ENCODE measurements around the gene PHACTR3.

PHACTR3 gene

DNA sequence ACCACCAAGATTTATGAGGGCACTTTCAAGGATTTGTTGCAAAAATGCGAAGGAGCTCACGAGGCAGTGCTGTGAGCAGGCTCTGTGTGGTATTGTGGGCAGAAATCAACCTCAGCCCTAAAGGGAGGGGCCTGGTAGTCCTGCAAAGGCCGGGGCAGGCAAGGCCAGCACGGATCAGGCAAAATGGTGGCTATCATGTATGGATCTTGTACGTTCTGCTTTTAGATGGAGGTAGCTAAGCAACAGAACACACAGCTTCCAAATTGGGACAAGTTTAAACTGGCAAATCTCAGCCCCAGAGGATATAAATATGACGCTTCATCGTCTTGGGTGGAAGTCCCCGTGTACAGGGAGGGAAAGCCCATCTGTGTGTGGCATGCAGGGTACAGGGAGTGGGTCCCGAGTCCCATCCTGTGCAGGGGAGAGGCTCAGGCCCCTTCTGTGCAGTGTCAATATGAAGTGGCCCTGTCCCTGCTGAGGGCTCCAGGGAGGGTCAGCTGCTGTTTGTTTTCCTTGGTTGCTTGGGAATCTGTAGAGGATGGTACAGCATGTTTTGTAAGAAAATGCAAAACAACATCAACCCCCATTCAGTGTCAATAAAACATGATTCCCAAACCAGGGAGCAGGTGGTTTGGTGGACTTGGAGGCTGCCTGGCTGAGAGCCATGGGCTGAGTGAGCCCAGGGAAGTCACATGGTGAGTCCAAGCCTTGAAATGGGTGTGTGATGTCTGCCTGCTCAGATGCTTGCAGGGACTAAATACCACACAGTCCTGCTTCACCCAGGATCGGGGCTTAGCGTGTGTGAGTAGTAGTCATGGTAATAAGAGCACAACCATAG lies 216.1 kb downstream of the PHACTR3 start:
- Histone ChIP-seq H3K4me3 (ENCODE audit: low read length) (no peak overlapping the region), H3K27me3 (ENCODE audit: control insufficient read depth, low read length) (no peaks in the 10 kb centered on the region), H4K20me1 (ENCODE audit: control insufficient read depth, insufficient read depth, low read depth, low read length) (no peaks in the 10 kb centered on the region), H3K36me3 (ENCODE audit: control insufficient read depth, low read length) (no peaks in the 10 kb centered on the region), H3K9me2 (replicated peaks; ENCODE audit: control insufficient read depth, low read length) (no peaks in the 10 kb centered on the region), H3K9me3 (ENCODE audit: control insufficient read depth, insufficient read depth, low read length) (no peaks in the 10 kb centered on the region), H3F3A (ENCODE audit: control insufficient read depth, insufficient read depth) (no peaks in the 10 kb centered on the region), H3K79me2 (ENCODE audit: control insufficient read depth, low read length) (no peaks in the 10 kb centered on the region), H3K4me2 (ENCODE audit: low read length) (no peak overlapping the region), H3K4me1 (ENCODE audit: control insufficient read depth, low read length) (no peaks in the 10 kb centered on the region), H3K27ac (ENCODE audit: low read depth, low read length) (no peak overlapping the region)
- TF ChIP-seq CTCF (IDR thresholded peaks at IDR 0.05; ENCODE audit: low read depth, low read length, poor library complexity, severe bottlenecking) (no peak), EZH2phosphoT487 (IDR thresholded peaks at IDR 0.05; ENCODE audit: borderline replicate concordance, low read length) (no peak)

- Histone ChIP-seq H3K4me3 (ENCODE audit: low read length) (no peak overlapping the region), H4K20me1 (ENCODE audit: control insufficient read depth, insufficient read depth, low read depth, low read length) (no peaks in the 10 kb centered on the region), H3K4me1 (ENCODE audit: control insufficient read depth, low read length) (no peaks in the 10 kb centered on the region)
These were observed 216.9 kb downstream of the PHACTR3 start for GRCh38 chr20:59821201-59821600.

DNA sequence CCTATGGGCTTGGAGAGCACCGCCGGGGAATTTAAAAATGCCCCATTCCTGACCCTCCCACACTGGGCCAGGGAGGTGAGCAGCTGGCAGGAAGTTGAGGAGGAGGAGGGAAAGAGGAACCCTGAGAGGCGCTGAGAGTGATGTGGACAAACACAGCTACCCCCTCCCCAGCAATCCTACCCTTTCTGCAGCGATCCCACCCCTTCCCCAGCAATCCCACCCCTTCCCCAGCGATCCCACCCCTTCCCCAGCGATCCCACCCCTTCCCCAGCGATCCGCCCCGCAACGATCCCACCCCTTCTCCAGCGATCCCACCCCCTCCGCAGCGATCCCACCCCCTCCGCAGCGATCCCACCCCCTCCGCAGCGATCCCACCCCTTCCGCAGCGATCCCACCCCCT lies 217.4 kb downstream of the PHACTR3 start:
- no peaks in the 10 kb centered on the region for H3K79me2 ChIP-seq (ENCODE audit: control insufficient read depth, low read length)
- H3K36me3 ChIP-seq (ENCODE audit: control insufficient read depth, low read length): no peaks in the 10 kb centered on the region
- no peak overlapping the region for H3K4me3 ChIP-seq (ENCODE audit: low read length)
- TF ChIP-seq CTCF (IDR thresholded peaks at IDR 0.05; ENCODE audit: low read depth, low read length, poor library complexity, severe bottlenecking) (no peak), EZH2phosphoT487 (IDR thresholded peaks at IDR 0.05; ENCODE audit: borderline replicate concordance, low read length) (no peak)
- H3F3A ChIP-seq (ENCODE audit: control insufficient read depth, insufficient read depth): no peaks in the 10 kb centered on the region
- no peaks in the 10 kb centered on the region for H3K4me1 ChIP-seq (ENCODE audit: control insufficient read depth, low read length)
- no peaks in the 10 kb centered on the region for H3K9me3 ChIP-seq (ENCODE audit: control insufficient read depth, insufficient read depth, low read length)
- no peaks in the 10 kb centered on the region for H3K9me2 ChIP-seq (replicated peaks; ENCODE audit: control insufficient read depth, low read length)
- no peak overlapping the region for H3K4me2 ChIP-seq (ENCODE audit: low read length)
- H3K27ac ChIP-seq (ENCODE audit: low read depth, low read length): no peak overlapping the region
- no peaks in the 10 kb centered on the region for H4K20me1 ChIP-seq (ENCODE audit: control insufficient read depth, insufficient read depth, low read depth, low read length)
- no peaks in the 10 kb centered on the region for H3K27me3 ChIP-seq (ENCODE audit: control insufficient read depth, low read length)

More at GRCh38 chr20:59821201-59821600, 216.9 kb downstream of the PHACTR3 start:
- Histone ChIP-seq H3F3A (ENCODE audit: control insufficient read depth, insufficient read depth) (no peaks in the 10 kb centered on the region), H3K27me3 (ENCODE audit: control insufficient read depth, low read length) (no peaks in the 10 kb centered on the region), H3K9me2 (replicated peaks; ENCODE audit: control insufficient read depth, low read length) (no peaks in the 10 kb centered on the region), H3K79me2 (ENCODE audit: control insufficient read depth, low read length) (no peaks in the 10 kb centered on the region), H3K36me3 (ENCODE audit: control insufficient read depth, low read length) (no peaks in the 10 kb centered on the region), H3K4me2 (ENCODE audit: low read length) (no peak overlapping the region), H3K27ac (ENCODE audit: low read depth, low read length) (no peak overlapping the region), H3K9me3 (ENCODE audit: control insufficient read depth, insufficient read depth, low read length) (no peaks in the 10 kb centered on the region)
- TF ChIP-seq CTCF (IDR thresholded peaks at IDR 0.05; ENCODE audit: low read depth, low read length, poor library complexity, severe bottlenecking): no peak
- TF ChIP-seq EZH2phosphoT487 (IDR thresholded peaks at IDR 0.05; ENCODE audit: borderline replicate concordance, low read length): no peak
